ENCODE data around the gene SENP1.
A peak's percentile ranks its signal among the peaks of the same experiment; 100 is the strongest.

Gene SENP1

DNA sequence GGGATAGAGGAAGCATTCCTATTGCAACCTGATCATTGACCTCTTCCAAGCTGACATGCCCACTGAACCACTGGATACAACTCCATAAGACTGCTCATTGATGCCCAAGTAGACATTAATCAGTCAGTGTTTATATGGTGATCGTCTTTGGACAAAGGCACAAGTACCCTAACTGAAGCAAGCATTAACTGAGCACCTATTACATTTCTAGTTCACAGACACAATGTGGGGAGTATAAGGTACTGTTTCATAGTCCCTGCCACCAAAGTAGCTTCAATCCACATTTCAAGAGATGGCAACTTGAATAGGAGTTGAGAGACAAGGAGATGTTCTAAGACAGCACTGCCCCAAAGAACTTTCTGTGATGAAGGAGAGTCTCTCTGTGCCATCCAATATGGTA is 90.8 kb downstream of the SENP1 start:
- no peak for DNase-seq

DNA sequence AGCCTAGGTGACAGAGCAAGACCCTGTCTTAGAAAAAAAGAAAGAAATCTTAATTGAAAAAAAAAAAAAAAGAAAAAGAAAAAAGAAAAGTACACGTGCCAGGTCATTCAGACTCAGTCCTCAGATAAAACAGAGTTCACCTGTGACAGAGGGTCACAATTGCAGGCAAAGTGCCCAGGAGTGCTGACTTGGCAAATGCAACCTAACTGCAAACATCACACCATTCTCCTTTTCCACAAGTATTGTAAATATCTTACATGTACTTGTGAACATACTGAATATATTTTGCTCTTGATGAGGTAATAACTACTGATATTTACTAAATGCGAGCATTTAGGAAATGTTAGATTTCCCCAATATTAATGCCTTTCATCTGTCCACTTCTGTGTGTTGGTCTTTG is 92.6 kb downstream of the SENP1 start:
- DNase-seq, result no peak

DNA sequence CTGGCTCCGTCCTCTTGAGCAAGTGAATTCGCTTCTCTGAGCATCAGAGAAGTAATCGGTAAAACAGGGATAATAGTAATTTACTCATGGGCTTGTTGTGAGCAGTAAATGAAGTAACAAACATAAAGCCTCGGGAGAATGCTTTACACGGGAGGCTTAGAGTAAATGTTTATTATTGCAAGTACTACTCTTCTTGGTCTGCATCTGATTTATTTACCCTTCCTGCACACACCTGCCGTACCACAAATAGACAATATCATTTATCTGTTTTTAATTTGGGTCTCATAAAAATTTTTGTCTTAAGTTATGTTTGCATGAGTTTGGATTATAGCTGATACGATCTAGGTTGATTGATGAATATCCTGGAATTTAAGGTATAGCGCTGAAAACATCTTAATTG is 93.8 kb downstream of the SENP1 start:
- DNase-seq, result no peak

DNA sequence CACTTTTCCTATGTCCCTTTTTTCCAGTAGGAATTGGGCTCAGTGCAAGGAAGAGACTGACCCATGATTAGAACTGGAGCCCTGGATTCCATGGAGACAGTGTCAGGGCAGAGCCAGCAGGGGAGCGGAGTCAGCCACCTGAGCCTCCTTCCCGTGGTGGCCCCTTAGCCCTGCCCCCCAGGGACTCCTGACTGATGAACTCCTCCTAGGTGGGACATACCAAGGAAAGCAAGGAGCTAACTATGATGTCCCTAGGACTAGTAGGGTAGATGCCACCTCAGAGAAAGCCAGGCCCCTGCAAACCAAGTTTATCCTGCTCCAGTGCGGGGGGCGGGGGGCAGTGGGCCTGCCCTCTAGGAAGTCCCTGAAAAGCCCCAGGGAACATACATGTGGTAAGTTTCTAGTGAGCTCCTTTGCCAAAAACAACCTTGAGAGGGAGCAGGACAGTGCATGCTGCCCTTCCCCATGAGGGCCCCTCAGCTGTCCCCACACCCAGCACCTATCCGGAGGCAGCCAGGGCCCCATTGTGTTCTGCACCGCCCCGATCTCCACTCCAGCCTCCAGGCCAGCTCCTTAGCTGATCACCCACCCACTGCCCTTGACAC is 95.4 kb downstream of the SENP1 start:
- DNase-seq, result no peak

DNA sequence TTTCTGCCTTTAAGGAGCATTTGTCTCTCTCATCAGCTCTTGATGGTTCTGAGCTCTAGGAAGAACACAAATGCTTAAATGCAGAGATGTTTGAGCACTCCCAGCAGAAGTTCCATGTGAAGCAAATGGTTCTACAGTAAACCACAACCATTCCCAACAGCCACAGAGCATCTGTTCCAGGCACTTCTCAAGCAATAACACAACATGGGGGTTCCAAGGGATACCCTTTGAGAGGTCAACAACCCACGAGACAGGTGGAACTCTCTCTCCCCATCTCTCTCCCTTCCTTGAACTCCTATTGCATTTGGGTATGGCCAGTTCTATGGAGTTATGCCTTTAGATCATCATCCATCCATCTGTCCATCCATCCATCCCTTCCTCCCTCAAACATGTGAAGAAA is 96.4 kb downstream of the SENP1 start:
- DNase-seq, result no peak

DNA sequence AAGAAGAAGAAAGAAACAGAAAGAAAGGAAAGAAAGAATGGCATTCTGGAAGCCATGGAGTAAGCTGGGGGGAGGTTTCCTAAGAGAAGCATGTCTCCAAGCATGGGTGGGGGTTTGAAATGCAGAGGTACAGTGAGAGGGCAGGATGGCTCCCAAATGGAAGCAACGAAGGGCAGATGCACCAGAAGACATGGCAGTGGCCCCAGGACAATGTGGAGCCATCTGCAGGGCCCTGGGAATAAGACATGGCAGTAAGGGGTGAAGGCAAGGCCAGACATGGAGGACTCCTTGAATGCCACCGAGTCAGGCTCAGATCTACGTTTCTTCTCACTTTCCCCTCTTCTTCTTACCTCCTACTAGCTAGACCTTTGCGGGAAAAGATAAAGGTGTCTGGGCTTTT is 96.9 kb downstream of the SENP1 start:
- DNase-seq, result no peak

DNA sequence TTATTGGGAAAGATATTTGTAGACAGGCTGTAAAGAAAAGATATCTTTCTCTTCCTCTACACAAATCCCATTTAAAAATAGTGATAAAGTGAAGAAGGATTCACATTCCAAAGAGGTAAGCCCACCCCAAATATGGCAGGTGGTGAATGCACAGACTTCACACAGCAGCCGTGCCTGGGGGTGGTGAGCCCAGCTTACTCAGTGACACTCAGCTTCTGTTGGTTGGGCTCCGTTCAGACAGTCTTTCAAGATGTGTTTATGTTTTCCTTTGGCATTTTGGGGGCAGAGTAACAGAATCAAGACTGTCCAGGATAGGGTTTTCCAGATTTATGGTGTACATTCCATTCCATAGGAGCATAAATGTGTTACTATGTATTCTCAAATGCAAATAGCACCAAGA is 97.5 kb downstream of the SENP1 start:
- no peak for DNase-seq

DNA sequence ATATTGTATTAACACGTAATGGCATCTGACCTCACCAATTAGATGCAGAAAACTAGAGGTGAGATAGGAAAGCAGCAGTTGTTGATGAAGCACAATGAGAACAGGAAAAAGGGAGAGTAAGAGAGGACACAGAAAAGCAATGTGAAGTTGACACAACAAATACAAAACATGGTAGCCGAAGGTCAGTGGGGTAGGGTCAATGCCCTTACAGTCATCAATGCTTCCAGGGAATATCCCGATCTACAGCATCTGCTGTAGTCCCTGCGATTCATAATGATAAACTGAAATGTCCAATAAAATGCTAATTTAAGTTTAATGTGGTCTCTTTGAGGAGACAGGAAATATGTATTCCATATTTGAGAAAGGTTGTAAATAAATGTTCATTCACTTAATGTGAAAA is 98.7 kb downstream of the SENP1 start:
- no peak for DNase-seq

DNA sequence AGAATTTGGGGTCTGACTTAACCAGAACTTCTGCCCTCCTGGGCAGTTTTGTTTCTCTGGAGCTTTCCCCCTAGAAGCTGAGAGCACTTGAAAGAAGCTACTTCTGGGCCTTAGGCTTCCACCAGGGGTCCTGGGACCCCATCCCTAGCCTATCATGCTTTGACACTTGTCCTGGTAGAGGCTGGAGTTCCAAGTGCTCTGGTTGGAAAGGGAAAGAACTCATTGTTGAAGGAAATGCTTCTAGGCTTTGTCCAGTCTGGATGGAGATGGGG is 100.2 kb downstream of the SENP1 start:
- DNase-seq, result no peak

DNA sequence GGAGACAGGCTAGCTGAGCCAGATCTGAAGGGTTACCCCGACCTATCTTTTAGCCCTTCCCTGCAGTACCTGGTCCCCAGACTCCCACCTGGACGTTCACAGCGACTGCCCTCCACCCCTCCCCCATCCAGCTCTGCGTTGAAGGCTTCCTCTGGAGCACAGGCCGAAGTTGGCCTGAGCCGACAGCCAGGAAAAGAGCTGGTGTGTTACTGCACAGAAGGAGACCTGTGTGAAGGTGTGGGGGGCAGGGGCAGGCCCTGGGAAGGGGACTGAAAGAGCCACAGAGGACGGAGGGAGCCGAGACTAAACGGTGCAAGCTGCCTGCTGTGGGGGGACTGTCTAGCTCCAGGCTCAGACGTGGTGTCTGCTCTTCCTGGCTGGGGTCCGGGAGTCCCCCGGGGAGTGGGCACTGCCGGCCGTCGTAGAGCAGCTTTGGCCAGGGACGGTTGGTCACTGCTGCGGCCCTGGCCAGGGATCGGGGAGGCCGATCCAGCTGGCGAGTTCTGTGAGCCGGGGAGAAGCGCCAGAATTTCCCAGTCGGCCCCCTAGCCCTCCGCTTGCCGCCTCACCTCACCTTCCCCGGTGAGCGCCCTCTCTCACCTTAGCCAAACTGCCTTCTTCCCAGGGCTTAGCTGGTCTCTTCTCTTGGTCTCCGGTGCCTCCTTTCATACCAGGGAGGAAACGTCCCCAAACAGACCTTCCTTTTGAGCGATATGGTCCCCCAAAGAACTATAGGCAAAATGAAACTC is 100.7 kb downstream of the SENP1 start:
- DNase-seq, result no peak

DNA sequence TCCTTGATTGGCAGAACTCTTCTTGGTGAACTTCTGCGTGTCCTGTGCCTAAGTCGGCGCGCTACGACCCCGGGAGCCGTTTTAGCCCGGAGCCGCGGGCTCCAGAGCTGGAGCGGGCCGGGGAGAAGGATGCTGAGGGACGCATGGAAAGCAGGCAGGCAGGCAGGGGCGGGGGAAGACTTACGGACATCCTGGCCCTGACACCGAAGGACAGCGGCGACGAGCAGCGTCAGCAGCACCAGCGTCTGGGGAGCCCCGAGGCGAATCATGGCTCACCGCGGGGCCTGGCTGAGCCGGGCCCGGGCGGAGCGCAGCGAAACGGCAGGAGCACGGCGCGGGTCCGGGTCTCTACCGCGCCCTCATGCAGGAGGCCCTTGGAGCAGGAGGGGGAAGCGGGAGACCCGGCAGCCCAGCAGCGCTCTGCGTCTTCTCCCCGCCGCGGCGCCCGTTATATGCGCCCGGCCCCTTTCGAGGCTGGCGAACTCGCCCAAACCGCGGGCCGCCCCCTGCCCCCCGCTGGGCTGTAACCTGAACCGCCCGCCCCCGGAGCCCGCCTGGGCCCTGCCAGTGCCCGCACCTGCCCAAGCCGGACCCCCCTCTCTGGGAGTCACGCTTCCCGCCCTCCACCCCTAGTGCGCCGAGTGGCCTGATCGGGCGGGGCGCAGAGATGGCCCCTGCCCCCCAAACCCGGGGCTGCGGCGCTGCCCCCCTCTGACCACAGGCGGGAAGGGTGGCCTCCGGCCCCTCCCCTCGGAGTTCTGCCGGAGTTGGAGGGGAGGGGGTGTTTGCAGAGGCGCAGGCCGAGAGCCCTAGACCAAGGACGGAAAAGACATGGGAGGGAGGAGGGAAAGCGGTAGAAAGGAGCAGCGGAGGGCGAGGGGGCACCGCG is 101.6 kb downstream of the SENP1 start, which contains the start of gene COL2A1:
Gene COL2A1, minus strand, starts transcription at position 424 of the 889 bp plus-strand sequence. Its CDS starts 155 bp downstream, at position 269.
- peak; percentile 52 to 59 for DNase-seq

DNA sequence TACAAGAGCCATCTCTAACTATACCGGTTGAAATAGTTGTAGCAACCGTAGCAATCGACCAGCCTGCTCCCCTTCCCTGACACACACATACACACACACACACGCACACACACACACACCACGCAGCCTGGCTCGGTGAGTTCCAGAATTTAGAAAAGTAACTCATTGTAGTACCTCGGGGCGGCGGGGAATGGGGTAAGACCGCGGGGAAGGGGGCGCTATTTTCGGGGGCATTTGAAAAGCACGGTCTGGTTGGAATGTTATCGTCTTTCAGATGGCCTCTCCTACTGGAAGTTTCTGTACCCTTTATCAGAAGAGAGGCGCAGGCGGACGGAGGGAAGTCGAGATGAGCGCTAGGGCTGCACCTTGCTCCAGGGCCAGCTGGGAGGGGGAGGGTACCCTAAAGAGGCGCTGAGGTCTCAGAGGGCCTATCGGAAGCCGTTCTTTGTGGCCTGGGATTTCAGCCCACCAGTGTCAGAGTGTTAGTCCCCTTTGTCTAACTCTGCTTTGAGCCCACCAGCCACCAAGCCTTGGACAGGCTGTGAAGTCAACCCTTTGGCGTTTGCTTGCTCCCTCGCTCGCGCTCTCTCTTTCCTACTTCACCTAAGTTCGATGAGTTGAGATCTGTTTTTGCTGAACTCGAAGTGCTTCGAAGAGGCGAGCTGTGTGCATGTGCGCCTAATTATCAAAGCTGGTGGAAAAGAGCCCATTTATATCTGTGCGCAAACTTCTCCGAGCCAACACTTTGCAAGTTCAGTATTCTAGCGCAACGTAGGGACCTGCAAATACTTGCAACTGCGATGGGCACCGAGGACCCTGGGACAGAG is 102.4 kb downstream of the SENP1 start:
- DNase-seq, result peak; percentile 47 to 48

DNA sequence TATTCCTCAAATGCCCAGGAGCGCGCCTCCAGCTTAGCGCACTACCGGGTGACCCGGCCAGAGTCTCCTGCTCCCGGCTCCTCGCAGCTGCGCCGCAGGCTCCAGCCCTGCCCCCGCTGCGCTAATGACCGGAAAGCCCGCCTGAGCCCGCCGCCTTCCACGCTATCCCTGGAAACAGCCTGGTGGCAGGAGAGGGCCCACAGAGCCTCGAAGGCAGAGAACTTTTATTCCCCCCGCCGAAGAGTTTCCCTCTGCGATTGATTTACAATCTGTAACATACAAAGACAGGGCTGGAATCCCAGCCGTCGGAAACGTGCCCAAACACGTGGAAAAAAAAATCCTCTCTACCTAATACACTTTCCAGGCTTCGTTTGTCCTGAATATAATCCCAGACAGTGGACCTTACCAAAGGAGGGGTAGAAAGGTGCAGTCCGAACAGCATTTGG is 103.1 kb downstream of the SENP1 start:
- DNase-seq, result no peak

DNA sequence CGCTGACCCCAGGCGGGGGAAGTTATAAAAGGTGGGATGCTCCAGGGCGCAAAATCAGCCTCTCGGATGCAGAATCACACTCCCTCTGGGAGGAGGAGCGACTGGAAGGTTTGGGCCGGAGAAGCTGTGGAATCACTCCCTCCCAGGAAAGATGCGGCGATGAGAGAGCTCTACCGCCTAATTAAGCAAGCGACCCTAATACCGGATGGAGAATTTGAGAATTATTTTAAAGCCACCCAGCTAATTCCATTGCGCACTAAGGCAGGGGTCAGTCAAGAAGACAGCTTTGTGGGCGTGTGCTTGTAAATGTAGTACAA is 103.5 kb downstream of the SENP1 start:
- DNase-seq, result no peak

DNA sequence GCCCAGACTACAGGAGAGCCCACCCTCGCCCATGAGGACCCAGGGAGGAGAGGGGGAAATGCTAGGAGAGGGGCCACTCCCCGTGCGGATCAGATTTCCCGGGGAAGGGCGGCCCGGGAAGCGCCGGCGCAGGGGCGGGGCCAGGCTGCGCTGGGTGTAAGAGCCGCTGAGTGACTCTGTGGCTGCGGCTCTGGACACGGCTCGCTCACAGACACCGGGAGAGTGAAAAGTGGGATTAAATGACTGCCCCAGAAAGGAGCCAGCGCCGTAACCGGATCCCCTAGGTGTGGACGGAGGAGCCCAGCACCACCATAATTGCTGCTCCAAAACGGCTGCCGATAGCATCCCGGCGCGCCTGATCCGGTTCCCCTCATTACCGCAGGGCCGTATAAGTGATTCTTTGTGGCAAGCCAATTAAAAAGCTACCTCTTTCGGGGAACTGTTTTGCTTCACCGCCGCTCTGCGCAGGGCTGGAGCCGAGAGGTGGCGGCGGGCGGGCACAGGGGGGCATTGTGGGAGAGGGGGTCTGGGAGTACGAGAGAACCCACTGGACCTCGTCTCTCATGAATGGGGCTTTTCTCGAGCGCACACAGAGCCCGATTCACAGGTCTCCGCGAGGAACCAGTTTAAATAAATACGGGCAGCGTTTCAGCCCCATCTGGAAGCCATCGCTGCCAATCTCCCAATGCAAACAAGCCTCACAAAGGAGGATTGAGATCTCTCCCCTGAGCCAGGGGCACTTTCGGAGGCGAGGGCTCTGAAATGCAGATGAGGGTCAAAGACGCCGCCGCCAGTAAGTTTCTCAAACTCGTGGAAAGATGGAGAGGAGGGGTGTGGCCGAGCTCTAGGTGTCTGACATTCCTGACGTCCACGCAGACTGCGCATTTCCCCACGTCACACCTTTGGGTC is 104.1 kb downstream of the SENP1 start:
- DNase-seq, result peak in 1 of 2 experiments; percentile 41

DNA sequence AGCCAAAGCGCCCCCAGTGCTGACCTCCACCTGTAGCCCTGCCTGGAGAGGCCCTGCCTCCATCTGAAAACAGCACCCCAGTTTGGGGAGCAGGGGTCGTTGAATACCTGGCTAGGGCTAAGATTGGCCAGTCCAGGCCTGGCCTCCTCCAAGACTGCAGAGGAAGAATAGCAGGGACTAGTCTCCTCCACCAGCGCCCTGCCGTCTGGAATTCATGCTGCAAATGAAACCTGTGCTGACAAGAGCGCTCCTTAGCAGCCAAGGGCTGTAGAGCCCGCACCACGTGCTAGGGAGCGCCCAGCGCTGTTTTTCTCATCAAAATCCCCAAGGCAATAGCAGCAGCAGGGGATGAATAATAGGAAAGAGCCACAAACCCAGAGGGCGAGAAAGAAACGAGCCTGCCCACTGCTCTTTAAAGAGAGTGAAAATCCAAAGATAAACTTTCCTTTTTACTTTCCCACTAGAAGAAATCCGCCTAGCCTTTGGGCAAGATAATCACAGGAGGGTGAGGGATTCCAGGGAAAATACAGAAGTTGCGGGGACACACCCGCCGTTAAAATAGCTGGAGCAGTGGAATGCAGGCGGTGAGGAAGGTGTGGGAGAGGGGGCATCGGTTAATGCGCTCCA is 104.9 kb downstream of the SENP1 start:
- peak in 1 of 2 experiments; percentile 38 for DNase-seq

DNA sequence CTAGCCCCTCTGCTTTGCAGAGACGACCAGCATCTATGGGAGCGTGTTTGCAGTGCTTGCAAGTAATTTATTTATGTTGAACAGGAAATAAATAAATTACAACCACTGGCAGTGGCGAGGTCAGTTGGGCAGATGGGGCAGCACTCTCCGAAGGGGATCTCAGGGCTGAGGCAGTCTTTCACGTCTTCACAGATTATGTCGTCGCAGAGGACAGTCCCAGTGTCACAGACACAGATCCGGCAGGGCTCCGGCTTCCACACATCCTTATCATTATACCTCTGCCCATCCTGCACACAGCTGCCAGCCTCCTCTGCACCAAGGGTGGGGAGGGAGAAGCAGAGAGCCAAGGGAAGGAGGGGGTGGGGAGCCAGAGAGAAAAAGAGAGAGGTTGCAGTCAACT is 106.1 kb downstream of the SENP1 start:
- no peak for DNase-seq

DNA sequence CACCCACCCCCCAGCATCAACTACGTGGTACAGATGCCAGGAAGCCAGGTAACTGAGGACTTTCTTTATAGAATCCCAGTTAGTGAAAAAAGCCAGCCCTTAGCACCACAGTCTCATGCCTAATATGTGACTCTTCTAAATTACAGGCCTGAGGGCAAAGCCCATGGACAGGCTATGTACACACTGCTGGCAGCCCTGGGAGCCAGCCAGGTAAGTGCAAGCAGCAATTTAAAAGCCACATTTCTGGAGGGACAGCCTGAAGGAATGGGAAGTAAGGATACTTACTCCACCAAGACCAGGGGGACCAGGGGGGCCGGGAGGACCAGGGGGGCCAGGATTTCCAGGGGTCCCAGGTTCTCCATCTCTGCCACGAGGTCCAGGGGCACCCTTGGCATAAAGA is 108.6 kb downstream of the SENP1 start:
- DNase-seq, result no peak

DNA sequence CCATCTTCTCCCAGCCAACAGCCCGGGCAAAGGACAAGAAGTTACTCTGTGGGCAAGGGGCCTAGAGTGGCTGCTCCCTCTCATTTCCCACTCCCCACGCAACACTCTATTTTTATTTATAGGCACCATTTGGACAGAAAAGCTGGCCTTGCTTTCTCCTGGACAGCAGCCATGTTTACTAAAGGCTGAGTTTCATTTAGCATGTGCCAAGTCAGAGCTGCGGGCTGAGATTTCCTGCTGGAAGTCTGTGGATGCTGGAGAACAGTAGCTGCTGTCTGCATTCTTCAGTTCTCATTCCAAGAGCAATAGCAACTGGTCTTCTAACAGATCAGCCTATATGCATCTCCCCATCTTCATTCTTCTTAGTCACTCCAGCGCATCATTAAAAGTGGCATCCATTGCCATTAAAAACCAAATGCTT is 109.9 kb downstream of the SENP1 start:
- no peak for DNase-seq

DNA sequence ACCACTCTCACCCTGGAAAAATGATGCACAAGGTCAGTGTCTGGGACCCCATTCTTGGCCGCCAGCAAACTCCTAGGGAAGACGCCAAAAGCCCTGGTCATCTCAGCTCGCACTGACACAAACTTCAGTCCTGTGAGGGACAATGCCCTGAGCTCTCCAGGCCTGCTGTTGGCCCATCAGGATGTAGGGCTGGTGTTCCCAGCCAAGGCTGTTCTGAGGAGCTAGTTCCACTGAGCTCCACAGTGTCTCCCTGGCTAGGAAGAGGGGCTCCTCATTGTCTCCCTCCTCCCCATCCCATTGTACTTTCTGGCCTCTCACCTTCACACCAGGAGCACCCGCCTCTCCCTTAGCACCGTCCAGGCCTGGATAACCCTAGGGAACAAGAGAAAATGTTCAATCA is 112.4 kb downstream of the SENP1 start:
- DNase-seq, result no peak
